Smooth muscle cell (in vitro differentiated cells): ENCODE measurements around the gene MALT1. TPM values are rescaled to one million over a fixed set of nuclear protein-coding genes. Genes with fewer than 3 reads are reported as not detected.

Experiments
- DNase-seq: peaks from one replicate; lab custom pipeline; 2025; ENCODE audit not compliant: unreplicated experiment; lab: John Stamatoyannopoulos, UW
- H2AFZ ChIP-seq: fragments of 200-600 bp; sonication (generic); 2 replicates; pipeline ENCODE4 v1.6.0; 2016; ENCODE audit warnings: antibody characterized with exemption, low read depth, mild to moderate bottlenecking
- H3F3A ChIP-seq: fragments of 200-600 bp; sonication (generic); 2 replicates; pipeline ENCODE4 v1.6.0; 2017; ENCODE audit warnings: antibody characterized with exemption, low read depth
- H3K27ac ChIP-seq: fragments of 200-600 bp; sonication (generic); 2 replicates; pipeline ENCODE4 v1.5.1; 2016; ENCODE audit warnings: low read depth, mild to moderate bottlenecking
- H3K27me3 ChIP-seq: fragments of 200-600 bp; sonication (generic); 2 replicates; pipeline ENCODE4 v1.6.1; 2016; ENCODE audit warnings: low read depth, mild to moderate bottlenecking
- H3K36me3 ChIP-seq: fragments of 200-600 bp; sonication (generic); 2 replicates; pipeline ENCODE4 v1.5.1; 2016; ENCODE audit warnings: low read depth
- H3K4me1 ChIP-seq: fragments of 200-600 bp; sonication (generic); 2 replicates; pipeline ENCODE4 v1.5.1; 2016; ENCODE audit warnings: low read depth
- H3K4me2 ChIP-seq: fragments of 200-600 bp; sonication (generic); 2 replicates; pipeline ENCODE4 v1.6.0; 2016; ENCODE audit warnings: mild to moderate bottlenecking
- H3K4me3 ChIP-seq: fragments of 200-600 bp; sonication (generic); 2 replicates; pipeline ENCODE4 v1.5.1; 2016; ENCODE audit warnings: mild to moderate bottlenecking
- H3K79me2 ChIP-seq: fragments of 200-600 bp; sonication (generic); 2 replicates; pipeline ENCODE4 v1.6.0; 2016; ENCODE audit warnings: low read depth, mild to moderate bottlenecking
- H3K9ac ChIP-seq: fragments of 200-600 bp; sonication (generic); 2 replicates; pipeline ENCODE4 v1.6.0; 2016; ENCODE audit warnings: low read depth
- H3K9me3 ChIP-seq: fragments of 200-600 bp; sonication (generic); replicated peaks from 2 replicates; pipeline ENCODE4 v1.5.1; 2016; ENCODE audit warnings: low read depth
- H4K20me1 ChIP-seq: fragments of 200-600 bp; sonication (generic); 2 replicates; pipeline ENCODE4 v1.6.0; 2016; ENCODE audit warnings: low read depth
- WGBS: methylation state at CpG from one replicate; pipeline ENCODE4 v1.1.7; 2016; ENCODE audit warnings: low lambda C conversion rate; 5-methylcytosine and 5-hydroxymethylcytosine counted together
- polyA plus RNA-seq: library from polyadenylated mRNA; unstranded; fragments of >200 nt; fragmentation: Nextera tagmentation; extraction: Ambion mirVana; gene quantifications from 2 replicates; pipeline ENCODE4 v1.2.1, GENCODE V29; 2016
- total RNA-seq: library from RNA; depleted of rRNA; stranded (reverse); fragments of >200 nt; gene quantifications from 2 replicates; pipeline ENCODE4 v1.2.3, GENCODE V29; 2014
- TF ChIP-seq, protein P1 (sequence below): fragments of 200-600 bp; sonication (generic); IDR thresholded peaks from 2 replicates; pipeline ENCODE4 v1.5.1; 2017; ENCODE audit warnings: borderline replicate concordance, mild to moderate bottlenecking, antibody characterized with exemption; ENCODE audit not compliant: insufficient read depth, poor library complexity, severe bottlenecking

MALT1 gene
- total and polyA plus RNA-seq, 2 experiments from 2014 or later, result 12.4 to 42.2 TPM

DNA sequence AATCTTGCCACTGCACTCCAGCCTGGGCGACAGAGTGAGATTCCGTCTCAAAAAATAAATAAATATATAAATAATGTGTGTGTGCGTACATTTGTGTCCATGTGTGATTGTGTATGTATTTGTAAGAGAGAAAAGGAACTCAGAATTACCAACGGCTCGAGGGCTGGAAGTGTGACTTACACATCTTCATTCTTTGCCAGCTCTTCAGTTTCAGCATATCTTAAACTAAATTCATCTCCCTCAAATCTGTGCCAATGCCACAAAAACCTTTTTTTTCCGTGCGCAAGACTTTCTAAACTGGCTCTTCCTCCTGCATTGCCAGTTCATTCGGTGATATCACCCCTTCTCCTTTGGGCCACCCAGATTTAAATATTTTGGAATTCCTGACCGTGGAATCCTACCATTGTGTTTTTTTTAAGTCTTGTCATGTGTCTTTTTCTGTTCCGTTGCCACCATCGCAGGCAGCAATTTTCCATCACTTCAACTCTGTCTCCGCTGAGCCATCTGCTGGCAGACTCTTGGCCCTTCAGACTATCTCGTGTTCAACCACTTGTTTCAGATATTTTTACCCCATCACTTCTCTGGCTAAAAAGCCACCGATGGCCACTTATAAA lies 116.4 kb downstream of the MALT1 start:
- peaks cover 41% of the 10 kb centered on the region for H3F3A ChIP-seq
- no peak overlapping the region for H2AFZ ChIP-seq
- H3K4me2 ChIP-seq, result no peak overlapping the region
- no peaks in the 10 kb centered on the region for H4K20me1 ChIP-seq
- TF ChIP-seq, protein P1, sequence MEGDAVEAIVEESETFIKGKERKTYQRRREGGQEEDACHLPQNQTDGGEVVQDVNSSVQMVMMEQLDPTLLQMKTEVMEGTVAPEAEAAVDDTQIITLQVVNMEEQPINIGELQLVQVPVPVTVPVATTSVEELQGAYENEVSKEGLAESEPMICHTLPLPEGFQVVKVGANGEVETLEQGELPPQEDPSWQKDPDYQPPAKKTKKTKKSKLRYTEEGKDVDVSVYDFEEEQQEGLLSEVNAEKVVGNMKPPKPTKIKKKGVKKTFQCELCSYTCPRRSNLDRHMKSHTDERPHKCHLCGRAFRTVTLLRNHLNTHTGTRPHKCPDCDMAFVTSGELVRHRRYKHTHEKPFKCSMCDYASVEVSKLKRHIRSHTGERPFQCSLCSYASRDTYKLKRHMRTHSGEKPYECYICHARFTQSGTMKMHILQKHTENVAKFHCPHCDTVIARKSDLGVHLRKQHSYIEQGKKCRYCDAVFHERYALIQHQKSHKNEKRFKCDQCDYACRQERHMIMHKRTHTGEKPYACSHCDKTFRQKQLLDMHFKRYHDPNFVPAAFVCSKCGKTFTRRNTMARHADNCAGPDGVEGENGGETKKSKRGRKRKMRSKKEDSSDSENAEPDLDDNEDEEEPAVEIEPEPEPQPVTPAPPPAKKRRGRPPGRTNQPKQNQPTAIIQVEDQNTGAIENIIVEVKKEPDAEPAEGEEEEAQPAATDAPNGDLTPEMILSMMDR, result no peak
- DNase-seq, result no peak
- H3K9me3 ChIP-seq, result no peaks in the 10 kb centered on the region
- H3K4me3 ChIP-seq, result no peak overlapping the region
- 86% methylated on average over 14 of the region's 14 CpGs for WGBS
- H3K27ac ChIP-seq, result peak overlapping the region; percentile 94
- H3K79me2 ChIP-seq, result no peaks in the 10 kb centered on the region
- no peaks in the 10 kb centered on the region for H3K36me3 ChIP-seq
- H3K4me1 ChIP-seq, result peaks cover 34% of the 10 kb centered on the region
- H3K9ac ChIP-seq, result no peak overlapping the region
- no peaks in the 10 kb centered on the region for H3K27me3 ChIP-seq

DNA sequence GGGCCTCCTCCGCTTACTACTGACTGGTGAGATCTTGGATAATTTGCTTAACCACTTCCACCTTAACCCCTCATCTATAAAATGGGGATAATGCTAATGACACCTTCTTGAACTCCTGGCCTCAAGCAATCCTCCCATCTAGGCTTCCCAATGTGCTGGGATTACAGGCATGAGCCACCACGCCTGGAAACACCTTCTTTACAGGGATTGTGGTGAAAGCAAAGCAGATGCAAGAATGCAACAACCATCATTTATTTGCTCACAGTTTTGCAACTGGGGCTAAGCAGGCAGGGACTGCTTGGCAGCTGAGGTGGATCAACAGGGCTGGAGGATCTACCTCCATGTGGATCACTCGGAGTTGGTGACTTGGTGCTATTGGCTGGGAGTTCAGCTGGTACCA lies 117.2 kb downstream of the MALT1 start:
- TF ChIP-seq, protein P1, result no peak
- H3K27ac ChIP-seq, result peak overlapping the region; percentile 82
- no peaks in the 10 kb centered on the region for H3K27me3 ChIP-seq
- H3K4me2 ChIP-seq, result peak overlapping the region; percentile 22
- no peak overlapping the region for H2AFZ ChIP-seq
- H3F3A ChIP-seq, result peaks cover 41% of the 10 kb centered on the region
- H3K4me1 ChIP-seq, result peaks cover 34% of the 10 kb centered on the region
- no peaks in the 10 kb centered on the region for H3K9me3 ChIP-seq
- no peak overlapping the region for H3K9ac ChIP-seq
- no peaks in the 10 kb centered on the region for H3K79me2 ChIP-seq
- no peak for DNase-seq
- WGBS, result 66% methylated on average over 3 of the region's 3 CpGs
- H3K36me3 ChIP-seq, result no peaks in the 10 kb centered on the region
- H3K4me3 ChIP-seq, result no peak overlapping the region
- no peaks in the 10 kb centered on the region for H4K20me1 ChIP-seq

- WGBS, result 9% methylated on average over 11 of the region's 11 CpGs
- no peaks in the 10 kb centered on the region for H3K36me3 ChIP-seq
- H3K4me2 ChIP-seq, result peak overlapping the region; percentile 22
- H4K20me1 ChIP-seq, result no peaks in the 10 kb centered on the region
- no peaks in the 10 kb centered on the region for H3K79me2 ChIP-seq
- H2AFZ ChIP-seq, result peak overlapping the region; percentile 22
- no peak overlapping the region for H3K4me3 ChIP-seq
- no peaks in the 10 kb centered on the region for H3K9me3 ChIP-seq
- peaks cover 34% of the 10 kb centered on the region for H3K4me1 ChIP-seq
- H3F3A ChIP-seq, result peaks cover 46% of the 10 kb centered on the region
- TF ChIP-seq, protein P1, result no peak
- no peaks in the 10 kb centered on the region for H3K27me3 ChIP-seq
- H3K27ac ChIP-seq, result peak overlapping the region; percentile 82
- DNase-seq, result no peak
- H3K9ac ChIP-seq, result peak overlapping the region; percentile 16
Measured at GRCh38 chr18:58788971-58789875, 118.0 kb downstream of the MALT1 start.
